AG08396 (cell line): ENCODE results near the gene LY86.

Experiments
- DNase-seq: peaks from one replicate; pipeline ENCODE4 v3.0.0; 2012; ENCODE audit warnings: low spot score, mixed read lengths

LY86 gene

GRCh38 chr6:6588064-6588923 is at the start of gene LY86:
TSS of gene LY86 (plus strand) at chr6:6588720. CDS start at chr6:6588735, 15 bp downstream.
- DNase-seq = no peak

- no peak for DNase-seq
These were observed 49.5 kb upstream of the LY86 start for GRCh38 chr6:6539036-6539435.

GRCh38 chr6:6542357-6542756 is 46.2 kb upstream of the LY86 start:
- DNase-seq = no peak

- DNase-seq = no peak
These were observed 45.2 kb upstream of the LY86 start for GRCh38 chr6:6543181-6543879.

GRCh38 chr6:6545616-6546317 is 42.8 kb upstream of the LY86 start:
- DNase-seq = no peak

- DNase-seq = peak; percentile 42
These were observed 42.0 kb upstream of the LY86 start for GRCh38 chr6:6546318-6547109.

- DNase-seq = peak; percentile 90
These were observed 41.2 kb upstream of the LY86 start for GRCh38 chr6:6547110-6547879.

GRCh38 chr6:6556161-6556737 is 32.3 kb upstream of the LY86 start:
- no peak for DNase-seq

GRCh38 chr6:6556738-6557503 is 31.6 kb upstream of the LY86 start:
- peak; percentile 42 for DNase-seq

GRCh38 chr6:6557504-6557839 is 31.0 kb upstream of the LY86 start:
- no peak for DNase-seq

GRCh38 chr6:6557886-6558285 is 30.6 kb upstream of the LY86 start:
- DNase-seq = no peak

- no peak for DNase-seq
These were observed 28.4 kb upstream of the LY86 start for GRCh38 chr6:6559994-6560570.

GRCh38 chr6:6560909-6561308 is 27.6 kb upstream of the LY86 start:
- DNase-seq = no peak

- DNase-seq = no peak
These were observed 24.4 kb upstream of the LY86 start for GRCh38 chr6:6564154-6564553.

GRCh38 chr6:6565069-6565468 is 23.5 kb upstream of the LY86 start:
- DNase-seq = no peak

GRCh38 chr6:6565488-6565887 is 23.0 kb upstream of the LY86 start:
- DNase-seq = no peak

GRCh38 chr6:6566766-6567165 is 21.8 kb upstream of the LY86 start:
- DNase-seq = no peak

- no peak for DNase-seq
These were observed 19.3 kb upstream of the LY86 start for GRCh38 chr6:6569096-6569810.

GRCh38 chr6:6569811-6570164 is 18.7 kb upstream of the LY86 start:
- no peak for DNase-seq
